ENCODE data around the gene ZMIZ2.

Gene ZMIZ2

DNA sequence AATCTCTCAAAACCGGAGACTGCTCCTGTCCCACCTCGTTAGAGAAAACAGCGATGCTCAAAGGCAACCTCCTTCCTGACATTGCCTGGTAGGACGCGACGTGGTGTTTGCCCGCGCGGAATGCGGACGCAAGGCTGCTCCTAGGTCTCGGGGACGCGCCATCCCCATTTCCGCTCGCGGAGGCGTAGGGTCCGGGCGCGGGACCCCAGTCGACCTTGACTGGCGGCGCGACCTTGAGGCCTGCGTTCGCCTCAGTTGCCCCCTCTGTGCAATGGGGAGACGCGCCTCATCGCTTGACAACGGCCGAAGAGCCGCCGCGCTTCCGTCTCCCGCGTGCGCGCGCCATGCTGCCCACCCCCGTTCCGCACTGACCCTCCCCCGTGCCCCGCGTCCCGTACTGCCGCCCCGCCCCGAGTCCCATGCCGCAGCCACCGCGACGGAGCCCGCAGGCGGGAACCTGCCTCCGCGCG, 47.4 kb downstream of the ZMIZ2 start:
- TF ChIP-seq, protein P1, sequence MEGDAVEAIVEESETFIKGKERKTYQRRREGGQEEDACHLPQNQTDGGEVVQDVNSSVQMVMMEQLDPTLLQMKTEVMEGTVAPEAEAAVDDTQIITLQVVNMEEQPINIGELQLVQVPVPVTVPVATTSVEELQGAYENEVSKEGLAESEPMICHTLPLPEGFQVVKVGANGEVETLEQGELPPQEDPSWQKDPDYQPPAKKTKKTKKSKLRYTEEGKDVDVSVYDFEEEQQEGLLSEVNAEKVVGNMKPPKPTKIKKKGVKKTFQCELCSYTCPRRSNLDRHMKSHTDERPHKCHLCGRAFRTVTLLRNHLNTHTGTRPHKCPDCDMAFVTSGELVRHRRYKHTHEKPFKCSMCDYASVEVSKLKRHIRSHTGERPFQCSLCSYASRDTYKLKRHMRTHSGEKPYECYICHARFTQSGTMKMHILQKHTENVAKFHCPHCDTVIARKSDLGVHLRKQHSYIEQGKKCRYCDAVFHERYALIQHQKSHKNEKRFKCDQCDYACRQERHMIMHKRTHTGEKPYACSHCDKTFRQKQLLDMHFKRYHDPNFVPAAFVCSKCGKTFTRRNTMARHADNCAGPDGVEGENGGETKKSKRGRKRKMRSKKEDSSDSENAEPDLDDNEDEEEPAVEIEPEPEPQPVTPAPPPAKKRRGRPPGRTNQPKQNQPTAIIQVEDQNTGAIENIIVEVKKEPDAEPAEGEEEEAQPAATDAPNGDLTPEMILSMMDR (conservative IDR thresholded peaks at IDR 0.05; ENCODE audit: low read depth): no peak
- POLR2A ChIA-PET (ENCODE audit: low non-redundant PET): no interaction called here
- H3K27ac ChIP-seq: peak overlapping the region; percentile 99
- peak; percentile 57 for DNase-seq (ENCODE audit: low spot score)
- CTCF ChIA-PET: no interaction called here

GRCh38 chr7:44796504-44797328, 48.1 kb downstream of the ZMIZ2 start, which contains the start of gene PPIA:
TSS of gene PPIA (plus strand) at chr7:44796681. CDS start at chr7:44796725, 44 bp downstream.
- peak; percentile 100 for DNase-seq (ENCODE audit: low spot score)
- POLR2A ChIA-PET (ENCODE audit: low non-redundant PET): no interaction called here
- TF ChIP-seq, protein P1 (conservative IDR thresholded peaks at IDR 0.05; ENCODE audit: low read depth): no peak
- H3K27ac ChIP-seq: peak within 1 kb of the TSS; percentile 99
- CTCF ChIA-PET: no interaction called here

DNA sequence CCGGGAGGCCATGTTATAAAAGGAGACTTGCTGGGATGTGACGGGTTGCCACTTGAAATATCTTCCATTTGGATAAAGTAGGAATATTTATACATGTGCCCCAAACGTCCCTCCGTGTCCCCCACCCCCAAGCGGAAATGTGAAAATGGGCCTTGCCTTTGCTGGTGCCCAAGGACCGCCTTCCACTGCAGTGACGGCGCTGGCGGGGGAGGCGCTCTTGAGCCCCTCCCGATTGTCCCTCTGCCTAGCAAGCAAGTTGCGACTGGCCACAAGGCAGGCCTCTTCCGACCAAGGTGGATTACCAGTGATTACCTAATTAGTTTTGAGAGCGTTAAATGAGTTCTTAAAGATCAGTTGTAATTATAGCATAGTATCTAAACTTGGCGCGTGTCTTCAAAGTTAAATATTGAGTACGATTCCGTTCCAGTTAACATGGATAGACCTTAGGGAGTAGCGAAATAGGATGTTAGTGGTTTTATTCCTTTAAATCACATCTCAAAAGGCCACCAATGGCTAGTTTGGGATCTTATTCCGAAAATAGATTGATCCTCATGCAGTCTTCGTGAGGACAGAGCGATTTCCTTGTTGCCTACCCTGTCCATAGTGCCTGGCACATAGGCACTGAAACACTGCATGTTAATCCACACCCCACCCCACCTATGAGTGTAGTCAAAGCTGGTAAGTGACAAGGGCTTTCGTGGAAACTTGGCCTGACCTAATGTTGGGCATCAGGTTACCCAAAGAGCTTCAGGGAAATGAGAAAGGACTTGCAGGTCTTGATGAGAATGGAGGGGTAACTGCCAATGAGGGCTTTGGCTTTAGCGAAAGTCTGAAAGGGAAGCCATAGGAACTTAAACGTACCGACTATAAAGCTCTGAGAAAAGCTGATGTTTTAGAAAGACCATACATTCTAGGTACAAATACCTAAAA, 48.9 kb downstream of the ZMIZ2 start:
- peak; percentile 82 for DNase-seq (ENCODE audit: low spot score)
- CTCF ChIA-PET: no interaction called here
- TF ChIP-seq, protein P1 (conservative IDR thresholded peaks at IDR 0.05; ENCODE audit: low read depth): no peak; the same call in 1 of the 2 replicates
- POLR2A ChIA-PET (ENCODE audit: low non-redundant PET): interaction anchor here (0.8 kb wide), 1 partner anchor 50 kb away, joined by 3 read pairs; no protein-coding TSS in a partner anchor
- peak overlapping the region; percentile 99 for H3K27ac ChIP-seq

DNA sequence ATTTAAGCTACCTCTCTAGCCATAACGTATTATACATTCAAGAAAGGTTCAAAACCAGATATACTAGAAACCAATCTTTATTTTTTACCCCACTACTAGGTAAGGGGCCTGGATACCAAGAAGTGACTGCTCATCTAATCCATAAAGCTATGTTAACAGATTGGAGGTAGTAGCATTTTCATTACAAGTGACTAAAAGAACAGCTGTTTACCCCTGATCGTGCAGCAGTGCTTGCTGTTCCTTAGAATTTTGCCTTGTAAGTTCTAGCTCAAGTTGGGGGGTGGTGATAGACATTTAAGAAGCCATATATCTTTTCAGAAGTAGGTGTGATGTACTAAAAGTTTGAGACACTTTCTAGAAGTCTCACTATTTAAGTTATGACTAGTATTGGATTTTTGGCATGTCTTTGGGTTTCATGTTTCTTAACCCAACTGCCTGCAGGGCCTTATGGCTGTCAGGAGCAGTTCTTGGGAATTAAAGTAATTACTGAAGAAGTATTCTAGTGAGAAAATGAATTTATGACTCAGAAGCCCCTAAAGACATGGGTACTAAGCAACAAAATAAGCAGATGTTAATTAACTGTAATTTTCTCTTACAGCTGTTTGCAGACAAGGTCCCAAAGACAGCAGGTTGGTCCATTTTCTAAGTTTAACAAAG, 50.1 kb downstream of the ZMIZ2 start:
- H3K27ac ChIP-seq: peak overlapping the region; percentile 99
- ChIA-PET CTCF (interaction anchor here (0.6 to 0.8 kb wide), 4 partner anchors 49 to 991 kb away, joined by 3 to 8 read pairs (median 4); no protein-coding TSS in a partner anchor), POLR2A (ENCODE audit: low non-redundant PET) (interaction anchor here (0.8 kb wide), 1 partner anchor 49 kb away, joined by 3 read pairs; no protein-coding TSS in a partner anchor)
- DNase-seq (ENCODE audit: low spot score): no peak
- TF ChIP-seq, protein P1 (conservative IDR thresholded peaks at IDR 0.05; ENCODE audit: low read depth): no peak

GRCh38 chr7:44799939-44800338, 51.3 kb downstream of the ZMIZ2 start:
- TF ChIP-seq, protein P1 (conservative IDR thresholded peaks at IDR 0.05; ENCODE audit: low read depth): no peak
- DNase-seq (ENCODE audit: low spot score): no peak
- peak overlapping the region; percentile 61 for H3K27ac ChIP-seq
- CTCF ChIA-PET: no interaction called here
- POLR2A ChIA-PET (ENCODE audit: low non-redundant PET): no interaction called here
